ENCODE data around the gene POGLUT3.

Gene POGLUT3

DNA sequence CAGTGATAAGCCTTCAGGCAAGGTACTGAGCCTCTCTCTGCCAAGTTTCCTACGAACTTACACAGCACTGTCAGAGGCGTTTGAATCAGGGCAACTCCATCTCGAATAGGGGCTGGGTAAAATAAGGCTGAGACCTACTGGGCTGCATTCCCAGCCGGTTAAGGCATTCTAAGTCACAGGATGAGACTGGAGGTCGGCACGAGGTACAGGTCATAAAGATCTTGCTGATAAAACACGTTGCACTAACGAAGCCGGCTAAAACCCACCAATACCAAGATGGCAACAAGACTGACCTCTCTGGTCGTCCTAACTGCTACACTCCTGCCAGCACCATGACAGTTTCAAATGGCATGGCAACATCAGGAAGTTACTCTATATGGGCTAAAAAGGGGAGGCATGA, 20.4 kb upstream of the POGLUT3 start:
- no peaks in the 10 kb centered on the region for H3K4me1 Mint-ChIP-seq
- no peaks in the 10 kb centered on the region for H3K9me3 Mint-ChIP-seq
- no peaks in the 10 kb centered on the region for H3K27me3 Mint-ChIP-seq
- H3K27ac Mint-ChIP-seq, result no peak overlapping the region
- H3K4me3 Mint-ChIP-seq, result no peak overlapping the region
- ATAC-seq (no peak), DNase-seq (no peak)
- peaks cover 5% of the 10 kb centered on the region for H3K36me3 Mint-ChIP-seq (ENCODE audit: low read depth)

DNA sequence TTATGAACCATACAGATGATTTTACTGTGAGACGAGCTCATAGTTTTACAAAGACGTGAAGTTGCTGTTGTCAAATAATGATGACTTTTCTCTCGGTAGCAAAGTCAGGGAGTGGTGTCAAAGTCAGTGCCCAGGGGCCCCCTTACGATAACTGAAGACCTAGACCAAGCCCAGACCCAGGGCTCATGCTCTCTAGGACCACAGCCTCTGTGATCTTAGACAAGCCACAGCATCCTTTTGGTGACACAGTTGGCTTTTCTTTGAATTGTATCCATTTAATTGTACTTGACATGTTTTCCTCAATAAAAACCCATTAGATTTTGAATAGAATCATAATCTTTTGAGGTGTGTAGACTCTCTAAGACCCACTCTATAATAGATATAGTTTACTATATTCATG, 17.9 kb upstream of the POGLUT3 start:
- peaks cover 5% of the 10 kb centered on the region for H3K36me3 Mint-ChIP-seq (ENCODE audit: low read depth)
- H3K4me1 Mint-ChIP-seq, result no peaks in the 10 kb centered on the region
- DNase-seq (no peak), ATAC-seq (no peak)
- no peak overlapping the region for H3K4me3 Mint-ChIP-seq
- no peaks in the 10 kb centered on the region for H3K9me3 Mint-ChIP-seq
- H3K27ac Mint-ChIP-seq, result no peak overlapping the region
- peaks cover 1% of the 10 kb centered on the region for H3K27me3 Mint-ChIP-seq

DNA sequence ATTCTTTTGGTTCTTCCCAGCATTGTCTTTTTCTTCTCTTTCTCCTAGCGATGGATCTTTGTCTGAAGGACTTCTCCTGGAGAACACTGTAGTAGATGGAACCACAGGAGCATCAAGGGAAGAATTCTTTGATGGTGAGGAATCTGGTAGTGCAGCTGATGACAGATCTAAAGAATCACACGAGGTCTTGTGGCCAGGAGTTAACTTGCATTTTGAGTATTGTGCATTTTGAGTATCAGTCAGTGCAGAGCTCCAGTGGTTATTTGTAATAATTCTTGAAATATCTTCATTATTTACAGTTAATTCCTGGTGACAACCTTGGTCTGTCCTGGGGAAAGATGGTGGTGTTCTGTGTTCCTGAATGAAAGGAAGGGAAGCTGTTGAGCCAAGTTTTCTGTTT, 14.5 kb upstream of the POGLUT3 start:
- H3K27ac Mint-ChIP-seq, result no peak overlapping the region
- H3K36me3 Mint-ChIP-seq (ENCODE audit: low read depth), result peaks cover 5% of the 10 kb centered on the region
- peaks cover 1% of the 10 kb centered on the region for H3K27me3 Mint-ChIP-seq
- no peaks in the 10 kb centered on the region for H3K4me1 Mint-ChIP-seq
- no peak overlapping the region for H3K4me3 Mint-ChIP-seq
- H3K9me3 Mint-ChIP-seq, result no peaks in the 10 kb centered on the region
- DNase-seq, result no peak
- ATAC-seq, result no peak

GRCh38 chr11:108511851-108512474, 13.8 kb upstream of the POGLUT3 start:
- Mint-ChIP-seq H3K4me1 (no peaks in the 10 kb centered on the region), H3K4me3 (no peak overlapping the region), H3K9me3 (no peaks in the 10 kb centered on the region), H3K27ac (no peak overlapping the region), H3K36me3 (ENCODE audit: low read depth) (peaks cover 5% of the 10 kb centered on the region), H3K27me3 (peaks cover 1% of the 10 kb centered on the region)
- DNase-seq (no peak), ATAC-seq (no peak)

DNA sequence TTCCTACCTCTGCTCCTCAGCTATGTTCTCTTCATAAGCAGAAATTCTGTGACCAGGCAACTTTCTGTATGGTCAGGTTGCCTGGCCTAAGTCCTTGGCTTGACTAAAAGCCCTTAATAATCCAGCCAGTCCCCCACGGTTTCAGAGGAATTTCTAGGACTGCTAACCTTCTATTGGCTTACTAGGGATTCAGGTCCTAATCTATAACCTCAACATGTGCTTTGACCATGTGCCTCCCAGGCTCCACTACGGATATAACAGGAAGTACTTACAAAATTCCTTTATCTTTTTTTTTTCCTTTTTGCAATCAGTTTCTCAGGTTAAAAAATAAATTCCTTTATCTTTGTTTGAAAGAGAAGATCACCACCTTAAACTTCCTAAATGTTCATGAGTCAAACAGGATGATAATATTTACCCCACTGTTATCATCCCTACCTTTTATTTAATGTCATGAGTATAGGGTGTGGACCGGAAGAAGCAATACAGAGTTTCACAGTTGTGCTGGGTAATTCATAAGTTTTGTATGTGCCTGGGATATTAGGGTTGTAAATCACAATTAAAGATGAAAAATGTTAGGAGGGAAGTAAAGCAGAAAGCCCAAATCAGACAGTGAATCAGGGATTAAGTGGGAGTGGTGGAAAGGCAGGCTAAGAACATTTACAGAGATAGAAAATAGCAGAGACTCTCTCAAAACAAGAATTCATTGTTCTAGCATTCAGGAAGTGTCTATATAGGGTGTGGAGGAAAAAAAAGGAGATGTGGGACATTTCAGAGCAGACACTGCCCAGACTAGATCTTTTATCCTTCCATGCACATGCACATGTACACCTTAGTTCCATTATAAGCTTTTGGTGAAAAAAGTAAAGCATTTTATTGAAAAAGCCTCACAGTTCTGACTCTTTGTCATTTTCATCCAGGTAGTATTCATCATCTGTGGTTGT, 10.7 kb upstream of the POGLUT3 start:
- Mint-ChIP-seq H3K27me3 (peaks cover 1% of the 10 kb centered on the region), H3K36me3 (ENCODE audit: low read depth) (peaks cover 1% of the 10 kb centered on the region), H3K4me1 (no peaks in the 10 kb centered on the region), H3K4me3 (no peak overlapping the region), H3K9me3 (no peaks in the 10 kb centered on the region), H3K27ac (no peak overlapping the region)
- no peak for ATAC-seq
- no peak for DNase-seq

GRCh38 chr11:108501396-108501795, 3.2 kb upstream of the POGLUT3 start:
- Mint-ChIP-seq H3K27ac (no peak overlapping the region), H3K27me3 (no peaks in the 10 kb centered on the region)
- no peak for ATAC-seq

GRCh38 chr11:108500721-108501120, 2.5 kb upstream of the POGLUT3 start:
- Mint-ChIP-seq H3K4me1 (peaks cover 18% of the 10 kb centered on the region), H3K9me3 (no peaks in the 10 kb centered on the region), H3K27me3 (no peaks in the 10 kb centered on the region), H3K27ac (no peak overlapping the region), H3K36me3 (ENCODE audit: low read depth) (no peaks in the 10 kb centered on the region), H3K4me3 (no peak overlapping the region)
- ATAC-seq, result no peak
- DNase-seq, result no peak

More at GRCh38 chr11:108501396-108501795, 3.2 kb upstream of the POGLUT3 start:
- DNase-seq, result no peak
- Mint-ChIP-seq H3K4me1 (peaks cover 16% of the 10 kb centered on the region), H3K4me3 (no peak overlapping the region), H3K36me3 (ENCODE audit: low read depth) (no peaks in the 10 kb centered on the region), H3K9me3 (no peaks in the 10 kb centered on the region)

DNA sequence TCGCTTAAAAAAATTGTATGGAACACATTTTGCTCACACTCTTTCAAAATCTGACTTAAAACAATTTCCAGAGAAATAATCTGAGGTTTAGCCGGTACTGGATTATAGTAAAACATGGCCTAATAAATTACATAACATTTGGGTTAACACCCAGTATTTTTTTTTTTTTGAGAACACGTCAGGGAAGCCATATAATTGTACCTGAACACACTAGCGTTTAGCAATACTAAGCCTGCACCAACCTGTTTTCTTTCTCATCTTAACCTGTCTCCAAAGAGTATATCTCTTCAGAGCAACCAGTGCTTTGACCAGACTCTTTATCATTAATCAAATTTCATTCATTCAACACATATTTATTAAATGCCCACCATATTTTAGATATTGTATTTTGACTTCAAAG, 2.0 kb upstream of the POGLUT3 start:
- H3K4me3 Mint-ChIP-seq, result no peak overlapping the region
- H3K36me3 Mint-ChIP-seq (ENCODE audit: low read depth), result no peaks in the 10 kb centered on the region

DNA sequence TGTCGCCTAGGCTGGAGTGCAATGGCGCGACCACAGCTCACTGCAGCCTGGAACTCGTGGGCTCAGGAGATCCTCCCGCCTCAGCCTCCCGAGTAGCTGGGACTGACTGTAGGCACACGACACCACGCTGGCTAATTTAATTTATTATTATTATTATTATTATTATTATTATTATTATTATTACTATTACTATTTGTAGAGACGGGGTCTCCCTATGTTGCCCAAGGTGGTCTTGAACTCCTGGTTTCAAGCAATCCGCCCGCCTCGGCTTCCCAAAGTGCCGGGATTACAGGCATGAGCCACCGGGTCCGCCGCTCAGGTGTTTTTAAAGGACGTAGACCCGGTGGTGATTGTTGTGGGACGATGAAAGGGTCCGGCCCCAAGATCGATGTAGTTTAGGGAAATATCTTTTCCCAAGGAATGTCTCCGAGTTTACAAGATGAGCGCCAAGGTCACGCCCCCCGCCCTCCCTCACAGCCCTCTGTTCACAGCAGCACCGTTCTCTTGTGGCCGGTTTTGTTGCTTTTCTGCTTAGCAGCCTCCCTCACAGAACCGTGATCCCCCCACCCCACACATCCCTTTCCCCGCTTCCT, 728 bp upstream of the POGLUT3 start:
- H3K4me1 Mint-ChIP-seq, result peaks cover 18% of the 10 kb centered on the region
- ATAC-seq (no peak), DNase-seq (no peak)
- H3K27me3 Mint-ChIP-seq, result no peaks in the 10 kb centered on the region
- H3K36me3 Mint-ChIP-seq (ENCODE audit: low read depth), result no peaks in the 10 kb centered on the region
- peak overlapping the region; percentile 81 for H3K4me3 Mint-ChIP-seq
- peak overlapping the region; percentile 87 for H3K27ac Mint-ChIP-seq
- no peaks in the 10 kb centered on the region for H3K9me3 Mint-ChIP-seq

More for the DNA sequence above, 2.0 kb upstream of the POGLUT3 start:
- Mint-ChIP-seq H3K27ac (no peak overlapping the region), H3K9me3 (no peaks in the 10 kb centered on the region), H3K4me1 (peaks cover 18% of the 10 kb centered on the region), H3K27me3 (no peaks in the 10 kb centered on the region)
- no peak for ATAC-seq
- no peak for DNase-seq

- Mint-ChIP-seq H3K4me3 (peak overlapping the region; percentile 89), H3K36me3 (ENCODE audit: low read depth) (no peaks in the 10 kb centered on the region), H3K27me3 (no peaks in the 10 kb centered on the region), H3K9me3 (no peaks in the 10 kb centered on the region), H3K27ac (peak overlapping the region; percentile 96), H3K4me1 (peaks cover 18% of the 10 kb centered on the region)
- ATAC-seq (peak; percentile 95), DNase-seq (peak; percentile 71)
These were observed 703 bp downstream of the POGLUT3 start for GRCh38 chr11:108497317-108498045.

DNA sequence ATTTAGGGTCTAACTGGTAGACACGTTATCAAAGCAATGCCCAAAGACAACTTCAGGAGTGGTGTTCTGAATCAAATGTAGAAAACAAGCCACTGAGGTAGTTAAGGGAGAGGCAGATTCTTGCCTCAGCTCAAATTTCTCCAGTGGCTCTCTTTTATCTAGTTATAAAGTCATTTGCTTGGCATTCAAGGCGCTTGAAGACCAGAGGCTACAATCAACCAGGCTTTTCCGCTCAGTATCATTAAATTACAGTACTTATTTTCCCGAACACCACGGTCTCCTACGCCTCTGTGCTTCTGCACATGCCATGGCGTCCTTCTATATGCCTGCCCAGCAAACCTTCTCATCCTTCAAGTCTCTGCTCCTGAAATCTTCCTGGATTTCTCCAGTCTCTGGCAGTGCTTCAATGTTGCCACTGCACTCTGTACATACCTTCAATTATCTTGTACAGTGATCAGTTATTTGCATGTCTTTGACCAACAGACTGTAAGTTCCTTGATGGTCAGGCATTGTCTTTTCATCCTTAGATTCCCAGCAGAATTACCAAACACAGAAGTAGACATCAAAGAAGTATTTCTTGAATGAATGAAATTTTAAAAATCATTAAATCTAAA, 1.4 kb downstream of the POGLUT3 start:
- no peak for ATAC-seq
- peaks cover 18% of the 10 kb centered on the region for H3K4me1 Mint-ChIP-seq
- H3K27me3 Mint-ChIP-seq, result no peaks in the 10 kb centered on the region
- H3K4me3 Mint-ChIP-seq, result peak overlapping the region; percentile 89
- peak overlapping the region; percentile 96 for H3K27ac Mint-ChIP-seq
- H3K9me3 Mint-ChIP-seq, result no peaks in the 10 kb centered on the region
- DNase-seq, result no peak
- H3K36me3 Mint-ChIP-seq (ENCODE audit: low read depth), result no peaks in the 10 kb centered on the region

DNA sequence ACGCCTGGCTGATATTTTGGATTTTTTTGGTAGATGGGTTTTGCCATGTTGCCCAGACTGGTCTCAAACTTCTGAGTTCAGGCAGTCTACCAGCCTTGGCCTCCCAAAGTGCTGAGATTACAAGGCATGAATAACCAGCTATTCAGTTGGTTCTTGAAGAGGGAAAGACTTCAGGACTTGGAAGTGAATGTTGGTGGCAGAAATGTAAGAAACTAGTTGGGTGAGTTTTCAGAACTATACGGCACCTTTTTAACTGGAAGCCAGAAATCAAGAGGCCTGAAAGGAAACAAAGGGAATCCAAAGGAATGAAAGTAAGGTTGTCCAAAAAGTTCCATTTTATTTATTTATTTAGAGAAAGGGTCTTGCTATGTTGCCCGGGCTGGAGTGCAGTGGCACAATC, 2.9 kb downstream of the POGLUT3 start:
- DNase-seq (no peak), ATAC-seq (no peak)
- H3K27me3 Mint-ChIP-seq, result no peaks in the 10 kb centered on the region
- H3K4me1 Mint-ChIP-seq, result peaks cover 18% of the 10 kb centered on the region
- H3K36me3 Mint-ChIP-seq (ENCODE audit: low read depth), result peaks cover 2% of the 10 kb centered on the region
- no peaks in the 10 kb centered on the region for H3K9me3 Mint-ChIP-seq
- H3K27ac Mint-ChIP-seq, result no peak overlapping the region
- H3K4me3 Mint-ChIP-seq, result no peak overlapping the region

GRCh38 chr11:108494182-108494581, 4.0 kb downstream of the POGLUT3 start:
- peaks cover 18% of the 10 kb centered on the region for H3K4me1 Mint-ChIP-seq
- no peak for ATAC-seq
- peaks cover 2% of the 10 kb centered on the region for H3K36me3 Mint-ChIP-seq (ENCODE audit: low read depth)
- H3K27me3 Mint-ChIP-seq, result no peaks in the 10 kb centered on the region
- no peaks in the 10 kb centered on the region for H3K9me3 Mint-ChIP-seq
- no peak overlapping the region for H3K27ac Mint-ChIP-seq
- H3K4me3 Mint-ChIP-seq, result no peak overlapping the region
- no peak for DNase-seq

GRCh38 chr11:108491936-108492335, 6.2 kb downstream of the POGLUT3 start:
- no peak overlapping the region for H3K27ac Mint-ChIP-seq
- H3K27me3 Mint-ChIP-seq, result no peaks in the 10 kb centered on the region
- no peak overlapping the region for H3K4me3 Mint-ChIP-seq
- no peak for DNase-seq
- H3K9me3 Mint-ChIP-seq, result no peaks in the 10 kb centered on the region
- ATAC-seq, result no peak
- H3K4me1 Mint-ChIP-seq, result peaks cover 7% of the 10 kb centered on the region
- peaks cover 10% of the 10 kb centered on the region for H3K36me3 Mint-ChIP-seq (ENCODE audit: low read depth)
